Gastroesophageal sphincter (tissue), 4 donors: ENCODE measurements around the gene WDR70. TPM values are rescaled to one million over a fixed set of nuclear protein-coding genes. Genes with fewer than 3 reads are reported as not detected.

Experiments used
- ATAC-seq: fragments of 150-250 bp; one replicate; pipeline ENCODE4 v1.9.1; 2016; ENCODE audit warnings: mild to moderate bottlenecking, moderate library complexity
- H3K27ac ChIP-seq, 4 donors: fragments of 200-600 bp; sonication (generic) in 3 of 4; 1 replicate in 3 of 4; 2 replicates in 1 of 4; pipeline ENCODE4 v1.5.1; 2016 to 2019
- H3K27me3 ChIP-seq: fragments of 200-600 bp; sonication (generic); one replicate; pipeline ENCODE4 v1.5.1; 2019
- H3K36me3 ChIP-seq, 2 donors: fragments of 200-600 bp; sonication (generic); one replicate each; pipeline ENCODE4 v1.5.1; 2019; ENCODE audit warnings: control low read depth in 1 of 2
- H3K4me1 ChIP-seq, 3 donors: fragments of 200-600 bp; sonication (generic); 1 replicate in 2 of 3; 2 replicates in 1 of 3; pipeline ENCODE4 v1.5.1; 2016 to 2019; ENCODE audit warnings: control low read depth in 2 of 3
- H3K4me3 ChIP-seq, 2 donors: fragments of 200-600 bp; sonication (generic); one replicate each; pipeline ENCODE4 v1.5.1; 2019; ENCODE audit warnings: mild to moderate bottlenecking in 1 of 2, moderate library complexity in 1 of 2
- H3K9me3 ChIP-seq, 3 donors: fragments of 200-600 bp; sonication (generic); one replicate each; pipeline ENCODE4 v1.5.1; 2017 to 2019; ENCODE audit warnings: control low read depth in 2 of 3
- EP300 ChIP-seq: sonication (generic); formaldehyde crosslinking; IDR thresholded peaks from one replicate; pipeline ENCODE4 v1.6.1; 2017; ENCODE audit warnings: antibody characterized with exemption, mild to moderate bottlenecking
- POLR2A ChIP-seq, 2 donors: fragments of 450-650 bp; IDR thresholded peaks; one replicate each; pipeline ENCODE4 v1.6.1; 2017; ENCODE audit warnings: antibody characterized with exemption in 2 of 2, mild to moderate bottlenecking in 2 of 2, moderate library complexity in 1 of 2
- POLR2AphosphoS5 ChIP-seq: sonication (generic); formaldehyde crosslinking; IDR thresholded peaks from one replicate; pipeline ENCODE4 v1.6.1; 2017; ENCODE audit warnings: antibody characterized with exemption
- WGBS, 2 donors: methylation state at CpG; one replicate each; pipeline ENCODE4 v1.1.5; 2018; ENCODE audit warnings: low coverage in 1 of 2; 5-methylcytosine and 5-hydroxymethylcytosine counted together
- total RNA-seq, 4 donors: library from RNA; depleted of rRNA; stranded (reverse); fragments of >200 nt; gene quantifications; one replicate each; pipeline ENCODE4 v1.1.0, GENCODE V29; 2016
- TF ChIP-seq, protein P1 (sequence below), 4 experiments: fragments of 200-600 bp in 2 of 4; fragments of 450-650 bp in 2 of 4; sonication (generic) in 1 of 4; IDR thresholded peaks; one replicate each; pipeline ENCODE4 v1.5.1; 2017 to 2019; ENCODE audit warnings: antibody characterized with exemption in 4 of 4, mild to moderate bottlenecking in 2 of 4, moderate library complexity in 2 of 4

The WDR70 gene
- total RNA-seq, 4 donors from 2014 or later: 15.5 to 24.3 (median 22.2) TPM

DNA sequence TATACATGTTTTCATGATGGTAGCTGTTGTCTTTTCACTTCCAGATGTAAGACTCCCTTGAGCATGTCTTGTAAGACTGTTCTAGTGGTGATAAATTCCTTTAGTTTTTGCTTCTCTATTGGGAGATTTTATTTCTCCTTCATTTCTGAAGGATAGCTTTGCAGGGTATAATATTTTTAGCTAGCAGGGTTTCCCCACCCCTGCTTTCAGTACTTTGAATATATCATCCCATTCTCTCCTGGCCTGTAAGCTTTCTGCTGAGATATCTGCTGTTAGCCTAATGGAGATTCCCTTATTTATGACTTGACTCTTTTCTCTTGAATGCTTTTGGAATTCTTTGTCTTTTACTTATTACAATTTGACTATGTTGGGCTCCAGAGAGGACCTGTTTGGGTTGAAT is 249.8 kb downstream of the WDR70 start:
- H3K4me1 ChIP-seq: no peaks in the 10 kb centered on the region
- no peak overlapping the region for H3K27ac ChIP-seq
- no peak for ATAC-seq
- no peak overlapping the region for H3K4me3 ChIP-seq
- no peaks in the 10 kb centered on the region for H3K27me3 ChIP-seq
- H3K36me3 ChIP-seq: peaks cover 0 to 15% of the 10 kb centered on the region in 2 donors
- peaks cover 0 to 10% (median 0%) of the 10 kb centered on the region in 3 donors for H3K9me3 ChIP-seq
- TF ChIP-seq POLR2A (IDR thresholded peaks at IDR 0.05): no peak
- TF ChIP-seq, protein P1, sequence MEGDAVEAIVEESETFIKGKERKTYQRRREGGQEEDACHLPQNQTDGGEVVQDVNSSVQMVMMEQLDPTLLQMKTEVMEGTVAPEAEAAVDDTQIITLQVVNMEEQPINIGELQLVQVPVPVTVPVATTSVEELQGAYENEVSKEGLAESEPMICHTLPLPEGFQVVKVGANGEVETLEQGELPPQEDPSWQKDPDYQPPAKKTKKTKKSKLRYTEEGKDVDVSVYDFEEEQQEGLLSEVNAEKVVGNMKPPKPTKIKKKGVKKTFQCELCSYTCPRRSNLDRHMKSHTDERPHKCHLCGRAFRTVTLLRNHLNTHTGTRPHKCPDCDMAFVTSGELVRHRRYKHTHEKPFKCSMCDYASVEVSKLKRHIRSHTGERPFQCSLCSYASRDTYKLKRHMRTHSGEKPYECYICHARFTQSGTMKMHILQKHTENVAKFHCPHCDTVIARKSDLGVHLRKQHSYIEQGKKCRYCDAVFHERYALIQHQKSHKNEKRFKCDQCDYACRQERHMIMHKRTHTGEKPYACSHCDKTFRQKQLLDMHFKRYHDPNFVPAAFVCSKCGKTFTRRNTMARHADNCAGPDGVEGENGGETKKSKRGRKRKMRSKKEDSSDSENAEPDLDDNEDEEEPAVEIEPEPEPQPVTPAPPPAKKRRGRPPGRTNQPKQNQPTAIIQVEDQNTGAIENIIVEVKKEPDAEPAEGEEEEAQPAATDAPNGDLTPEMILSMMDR (IDR thresholded peaks at IDR 0.05): no peak
- TF ChIP-seq EP300: no peak
- TF ChIP-seq POLR2AphosphoS5: no peak

DNA sequence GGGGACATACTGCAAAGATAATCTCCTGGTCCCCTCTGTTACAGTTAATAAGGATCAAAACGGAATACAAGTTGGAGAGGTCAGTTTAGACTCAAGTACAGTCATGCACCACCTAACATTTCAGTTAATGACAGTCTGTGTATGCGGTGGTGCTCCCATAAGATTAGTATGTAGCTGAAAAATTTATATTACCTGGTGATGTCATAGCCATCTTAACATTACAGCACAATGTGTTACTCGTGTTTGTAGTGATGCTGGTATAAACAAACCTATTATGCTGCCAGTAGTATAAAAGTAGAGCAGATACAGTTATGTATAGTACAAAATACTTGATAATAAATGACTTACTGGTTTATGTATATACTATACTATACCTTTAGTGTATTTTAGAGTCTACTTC is 252.8 kb downstream of the WDR70 start:
- TF ChIP-seq EP300: no peak
- no peak for ATAC-seq
- no peaks in the 10 kb centered on the region for H3K27me3 ChIP-seq

DNA sequence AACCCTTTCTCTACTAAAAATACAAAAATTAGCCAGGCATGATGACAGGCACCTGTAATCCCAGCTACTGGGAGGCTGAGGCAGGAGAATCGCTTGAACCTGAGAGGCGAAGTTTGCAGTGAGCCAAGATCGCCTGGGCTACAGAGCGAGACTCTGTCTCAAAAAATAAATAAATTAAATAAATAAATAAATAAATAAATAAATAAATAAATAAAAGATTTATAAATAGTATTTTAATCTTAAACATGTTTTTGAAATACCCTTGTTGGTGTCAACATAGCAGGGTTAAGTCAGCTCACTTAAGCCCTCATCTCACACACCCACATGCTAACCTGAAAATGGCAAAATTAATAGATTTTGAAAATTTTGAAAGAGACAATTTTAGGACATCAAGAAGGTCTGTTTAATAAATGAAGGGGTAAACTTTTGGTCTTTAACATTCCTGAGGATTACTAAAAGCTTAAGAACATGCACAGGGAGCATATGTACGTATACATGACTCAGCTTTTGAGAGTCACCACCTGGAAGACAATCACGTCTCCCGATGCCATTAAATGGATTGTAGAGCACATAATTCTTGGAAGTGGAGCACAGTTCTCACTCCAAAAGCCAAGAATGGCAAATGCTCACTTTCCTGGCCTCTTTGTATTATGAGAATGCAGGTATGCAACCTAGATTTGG is 258.2 kb downstream of the WDR70 start:
- no peak for ATAC-seq
- Histone ChIP-seq H3K4me3 (no peak overlapping the region), H3K9me3 (no peaks in the 10 kb centered on the region), H3K27ac (no peak overlapping the region), H3K27me3 (no peaks in the 10 kb centered on the region), H3K4me1 (no peaks in the 10 kb centered on the region), H3K36me3 (no peaks in the 10 kb centered on the region)
- 75 to 90% methylated on average over 4 to 7 of the region's 7 CpGs for WGBS, 2 donors
- TF ChIP-seq POLR2A (IDR thresholded peaks at IDR 0.05) (no peak), EP300 (no peak), POLR2AphosphoS5 (no peak)
- TF ChIP-seq, protein P1 (IDR thresholded peaks at IDR 0.05): no peak

More for the DNA sequence above, 252.8 kb downstream of the WDR70 start:
- Histone ChIP-seq H3K4me3 (no peak overlapping the region), H3K27ac (no peak overlapping the region), H3K4me1 (no peaks in the 10 kb centered on the region), H3K9me3 (peaks cover 0 to 10% (median 0%) of the 10 kb centered on the region in 3 donors), H3K36me3 (peaks cover 0 to 15% of the 10 kb centered on the region in 2 donors)
- WGBS, 2 donors: 70 to 84% methylated on average over 3 of the region's 3 CpGs

DNA sequence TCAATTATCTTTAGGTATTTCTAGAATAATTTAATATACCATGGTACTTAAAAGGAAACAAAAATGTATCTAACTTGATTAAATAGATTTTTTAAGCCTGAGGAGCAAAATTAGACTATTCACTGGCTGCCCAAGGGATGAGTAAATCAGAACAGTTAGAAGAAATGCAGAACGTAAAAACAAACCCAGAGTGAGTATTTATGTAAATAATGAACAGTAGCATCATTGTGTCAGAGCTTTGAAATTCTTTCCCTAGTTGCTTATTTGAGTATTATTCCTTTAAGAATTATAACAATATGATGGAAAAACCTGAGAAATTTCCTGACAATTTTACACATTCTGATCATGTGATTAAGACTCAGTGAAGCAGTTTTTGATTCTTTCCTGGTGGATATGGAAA is 259.8 kb downstream of the WDR70 start:
- Histone ChIP-seq H3K9me3 (no peaks in the 10 kb centered on the region), H3K4me3 (no peak overlapping the region), H3K27me3 (no peaks in the 10 kb centered on the region), H3K4me1 (no peaks in the 10 kb centered on the region), H3K27ac (no peak overlapping the region), H3K36me3 (no peaks in the 10 kb centered on the region)
- ATAC-seq: no peak
- 57 to 90% methylated on average over 1 of the region's 1 CpG for WGBS, 2 donors
- no peak for TF ChIP-seq POLR2AphosphoS5
- TF ChIP-seq POLR2A (IDR thresholded peaks at IDR 0.05): no peak
- TF ChIP-seq, protein P1 (IDR thresholded peaks at IDR 0.05): no peak
- TF ChIP-seq EP300: no peak

DNA sequence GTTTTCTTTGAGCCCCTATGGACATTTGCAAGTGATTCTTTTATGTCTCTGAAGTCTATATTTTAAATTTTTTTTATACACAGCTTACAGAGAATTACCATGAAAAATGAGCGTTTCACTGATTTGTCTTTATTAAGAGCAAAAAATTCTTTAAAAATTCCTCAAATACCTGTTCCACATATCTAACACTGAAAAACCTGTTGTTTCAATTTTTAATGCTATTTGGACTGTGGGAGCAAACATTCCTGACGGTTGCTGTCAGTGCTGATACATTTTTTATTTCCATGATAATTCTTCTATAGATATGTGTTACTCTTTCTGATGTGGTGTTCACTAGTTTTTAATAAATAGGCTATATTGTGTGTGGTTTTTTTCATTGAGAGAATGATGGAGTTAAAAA is 261.0 kb downstream of the WDR70 start:
- Histone ChIP-seq H3K36me3 (no peaks in the 10 kb centered on the region), H3K4me1 (no peaks in the 10 kb centered on the region), H3K27me3 (no peaks in the 10 kb centered on the region), H3K27ac (no peak overlapping the region), H3K4me3 (no peak overlapping the region), H3K9me3 (peaks cover 0 to 9% (median 0%) of the 10 kb centered on the region in 3 donors)
- 88 to 92% methylated on average over 2 of the region's 2 CpGs for WGBS, 2 donors
- TF ChIP-seq POLR2AphosphoS5 (no peak), EP300 (no peak), POLR2A (IDR thresholded peaks at IDR 0.05) (no peak)
- TF ChIP-seq, protein P1 (IDR thresholded peaks at IDR 0.05): no peak
- ATAC-seq: no peak
